Stomach (tissue), 9 donors: ENCODE data around the gene HAX1. TPM values are rescaled to one million over a fixed set of nuclear protein-coding genes. Genes with fewer than 3 reads are reported as not detected.

Experiments used
- DNase-seq, 2 donors: peaks; one replicate each; pipeline versions ENCODE4 v3.0.0 to v3.0.0-alpha.2; 2013 to 2019
- H3K27ac ChIP-seq, 5 donors: fragments of 200-600 bp in 4 of 5; sonication (generic) in 4 of 5; one replicate each; pipeline ENCODE4 v1.5.1; 2013 to 2019; ENCODE audit warnings: mild to moderate bottlenecking in 1 of 5, moderate library complexity in 1 of 5
- H3K27me3 ChIP-seq, 3 donors: fragments of 200-600 bp; sonication (generic); one replicate each; pipeline ENCODE4 v1.5.1; 2017 to 2019; ENCODE audit warnings: mixed run types in 1 of 3
- H3K36me3 ChIP-seq, 4 donors: fragments of 200-600 bp; sonication (generic); 1 replicate in 3 of 4; 2 replicates in 1 of 4; pipeline ENCODE4 v1.5.1; 2016 to 2019
- H3K4me1 ChIP-seq, 4 donors: fragments of 200-600 bp; sonication (generic); one replicate each; pipeline ENCODE4 v1.5.1; 2016 to 2019
- H3K4me3 ChIP-seq, 4 donors: fragments of 200-600 bp; sonication (generic) in 3 of 4; one replicate each; pipeline ENCODE4 v1.5.1; 2016 to 2019; ENCODE audit warnings: mild to moderate bottlenecking in 1 of 4
- H3K9me3 ChIP-seq, 4 donors: fragments of 200-600 bp; sonication (generic); one replicate each; pipeline ENCODE4 v1.5.1; 2016 to 2019
- CTCF ChIP-seq, 7 experiments: fragments of 450-650 bp in 4 of 7; fragments of 200-600 bp in 3 of 7; sonication (generic) in 3 of 7; IDR thresholded peaks; one replicate each; pipeline ENCODE4 v1.5.1; 2016 to 2019; ENCODE audit warnings: antibody characterized with exemption in 7 of 7, control low read depth in 2 of 7, mild to moderate bottlenecking in 1 of 7
- EP300 ChIP-seq: sonication (generic); formaldehyde crosslinking; IDR thresholded peaks from one replicate; pipeline ENCODE4 v1.6.1; 2017; ENCODE audit warnings: antibody characterized with exemption
- POLR2A ChIP-seq, 4 donors: fragments of 450-650 bp; IDR thresholded peaks; one replicate each; pipeline ENCODE4 v1.6.1; 2016; ENCODE audit warnings: antibody characterized with exemption in 4 of 4, control low read depth in 2 of 4, mild to moderate bottlenecking in 1 of 4, moderate library complexity in 1 of 4
- POLR2AphosphoS5 ChIP-seq, 3 donors: sonication (generic); formaldehyde crosslinking; IDR thresholded peaks; one replicate each; pipeline ENCODE4 v1.6.1; 2016; ENCODE audit warnings: antibody characterized with exemption in 3 of 3
- WGBS, 5 donors: extraction: QIAGEN DNeasy Blood & Tissue Kit in 3 of 5; methylation state at CpG; one replicate each; pipeline versions ENCODE4 v1.1.5 to v1.1.7; 2013 to 2018; 5-methylcytosine and 5-hydroxymethylcytosine counted together
- intact Hi-C: fragments of 100-400 bp; cut with DNase I; formaldehyde crosslinking; loops from one replicate; pipeline ENCODE4 v1.15.1; 2023; ENCODE audit warnings: low total_unique reads
- polyA plus RNA-seq, 3 donors: library from polyadenylated mRNA; stranded (reverse); fragments of 200-250 nt; gene quantifications; one replicate each; pipeline ENCODE4 v1.2.3, GENCODE V29; 2013
- total RNA-seq, 5 donors: library from RNA; depleted of rRNA; stranded (reverse); fragments of >200 nt; gene quantifications; one replicate each; pipeline versions ENCODE4 v1.1.0 to v1.2.3, GENCODE V29; 2014 to 2016
- donor health status: healthy with polysubstance abuse.
- donor health status: Bipolar disorder and iron deficiency.
- donor health status: healthy.

Gene HAX1
- total and polyA plus RNA-seq, 8 donors = 36.2 to 167 (median 83.3) TPM

- H3K36me3 ChIP-seq = peaks cover 98 to 100% (median 100%) of the 10 kb centered on the region in 4 donors
- no peak overlapping the region for H3K27ac ChIP-seq
- no peak overlapping the region for H3K4me3 ChIP-seq
- DNase-seq = no peak
- no peaks in the 10 kb centered on the region for H3K4me1 ChIP-seq
- intact Hi-C loops = no loop called here
- no peaks in the 10 kb centered on the region for H3K27me3 ChIP-seq
- H3K9me3 ChIP-seq = no peaks in the 10 kb centered on the region
- TF ChIP-seq POLR2A (IDR thresholded peaks at IDR 0.05) (no peak), POLR2AphosphoS5 (IDR thresholded peaks at IDR 0.05) (no peak), CTCF (IDR thresholded peaks at IDR 0.05) (no peak), EP300 (no peak)
Measured at GRCh38 chr1:154256686-154257085, 15.7 kb upstream of the HAX1 start.

GRCh38 chr1:154258784-154259183 is 13.6 kb upstream of the HAX1 start:
- no peak for TF ChIP-seq POLR2A (IDR thresholded peaks at IDR 0.05)
- TF ChIP-seq POLR2AphosphoS5 (IDR thresholded peaks at IDR 0.05) = no peak
- no peak for TF ChIP-seq CTCF (IDR thresholded peaks at IDR 0.05)
- TF ChIP-seq EP300 = no peak
- no peak for DNase-seq
- H3K36me3 ChIP-seq = peaks cover 98 to 100% (median 100%) of the 10 kb centered on the region in 4 donors
- no peak overlapping the region for H3K27ac ChIP-seq
- intact Hi-C loops = no loop called here
- WGBS, 5 donors = 87 to 95% (median 91%) methylated on average over 2 of the region's 2 CpGs
- H3K4me3 ChIP-seq = no peak overlapping the region
- no peaks in the 10 kb centered on the region for H3K9me3 ChIP-seq
- H3K4me1 ChIP-seq = peaks cover 0 to 8% (median 0%) of the 10 kb centered on the region in 4 donors
- H3K27me3 ChIP-seq = no peaks in the 10 kb centered on the region

GRCh38 chr1:154260127-154260526 is 12.3 kb upstream of the HAX1 start:
- H3K36me3 ChIP-seq = peaks cover 85 to 100% (median 100%) of the 10 kb centered on the region in 4 donors

More at GRCh38 chr1:154260127-154260526, 12.3 kb upstream of the HAX1 start:
- intact Hi-C loops = loop anchor here (10.0 kb wide), 1 partner anchor 55 kb away; the partner anchor contains the start of gene CFAP141
- Histone ChIP-seq H3K27me3 (no peaks in the 10 kb centered on the region), H3K9me3 (no peaks in the 10 kb centered on the region), H3K4me3 (no peak overlapping the region), H3K4me1 (peaks cover 0 to 12% (median 0%) of the 10 kb centered on the region in 4 donors), H3K27ac (no peak overlapping the region)
- 62 to 84% (median 74%) methylated on average over 1 of the region's 1 CpG for WGBS, 5 donors
- TF ChIP-seq POLR2AphosphoS5 (IDR thresholded peaks at IDR 0.05) = no peak
- TF ChIP-seq CTCF (IDR thresholded peaks at IDR 0.05) = no peak
- no peak for TF ChIP-seq EP300
- TF ChIP-seq POLR2A (IDR thresholded peaks at IDR 0.05) = no peak
- DNase-seq = no peak
